ENCODE measurements around the gene ABI3BP.
A peak's percentile ranks its signal among the peaks of the same experiment; 100 is the strongest.
"Not testable (repeated sequence)": the region's sequence is repeated elsewhere in the genome, so short reads cannot be mapped to it uniquely, and the experiment has no call there.

ABI3BP gene

GRCh38 chr3:100993309-100993708 lies at the start of gene ABI3BP:
ABI3BP (minus strand) TSS chr3:100993421; CDS start chr3:100993384, 37 bp downstream.
- DNase-seq (ENCODE audit: low read depth): peak; percentile 7

GRCh38 chr3:101039285-101039684 lies 46.1 kb upstream of the ABI3BP start:
- DNase-seq (ENCODE audit: low read depth): no peak

GRCh38 chr3:101038880-101039279 lies 45.7 kb upstream of the ABI3BP start:
- no peak for DNase-seq (ENCODE audit: low read depth)

DNA sequence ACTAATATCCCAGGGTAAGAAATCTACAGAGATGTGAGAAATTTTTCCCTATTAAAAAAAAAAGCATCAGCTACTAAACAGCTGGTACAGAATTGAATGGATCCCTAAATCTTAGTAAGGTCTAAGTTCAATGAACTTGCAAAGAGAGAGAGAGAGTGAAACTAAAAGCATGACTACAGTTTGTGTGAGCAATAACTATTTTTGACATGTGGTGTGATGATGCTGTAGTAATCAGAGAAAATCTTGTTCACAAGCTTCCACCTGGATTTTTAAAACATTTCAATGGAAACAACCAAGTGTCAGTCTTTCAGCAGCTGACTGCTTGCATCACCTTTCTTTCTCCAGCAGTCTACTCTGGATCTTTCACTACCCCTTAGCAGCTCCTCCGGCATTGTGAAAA lies 45.2 kb upstream of the ABI3BP start:
- DNase-seq (ENCODE audit: low read depth): no peak

DNA sequence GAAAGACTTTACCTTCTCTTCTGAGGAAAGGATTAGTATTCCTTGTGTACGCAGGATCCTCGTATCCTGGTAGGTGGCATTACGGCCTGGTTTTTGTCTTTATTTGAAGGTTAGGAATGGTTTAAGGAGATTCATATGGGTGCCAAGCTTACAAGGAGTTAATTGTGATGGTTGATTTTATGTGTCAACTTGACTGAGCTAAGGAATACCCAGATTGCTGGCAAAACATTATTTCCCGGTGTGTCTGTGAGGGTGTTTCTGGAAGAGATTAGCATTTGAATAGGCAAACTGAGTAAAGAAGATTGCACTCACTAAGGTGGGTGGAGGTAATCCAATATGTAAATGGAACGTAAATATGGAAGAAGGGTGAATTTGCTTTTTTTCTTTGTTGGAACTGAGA lies 44.4 kb upstream of the ABI3BP start:
- DNase-seq (ENCODE audit: low read depth): no peak

DNA sequence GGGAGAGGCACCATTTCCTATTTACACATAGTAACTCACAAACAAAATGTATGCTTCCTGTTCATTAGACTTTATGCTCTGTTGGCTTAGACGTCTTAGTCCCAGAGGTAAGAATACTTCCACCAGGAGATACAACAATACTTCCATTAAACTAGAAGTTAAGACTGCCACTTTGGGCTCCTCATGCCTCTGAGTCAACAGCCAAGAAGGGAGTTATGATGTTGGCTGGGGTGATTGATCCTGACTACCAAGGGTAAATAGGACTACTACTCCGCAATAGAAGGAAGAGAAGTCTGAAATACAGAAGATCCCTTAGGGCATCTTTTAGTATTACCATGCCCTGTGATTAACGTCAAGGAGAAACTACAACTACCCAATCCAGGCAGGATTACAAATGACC lies 43.5 kb upstream of the ABI3BP start:
- no peak for DNase-seq (ENCODE audit: low read depth)

DNA sequence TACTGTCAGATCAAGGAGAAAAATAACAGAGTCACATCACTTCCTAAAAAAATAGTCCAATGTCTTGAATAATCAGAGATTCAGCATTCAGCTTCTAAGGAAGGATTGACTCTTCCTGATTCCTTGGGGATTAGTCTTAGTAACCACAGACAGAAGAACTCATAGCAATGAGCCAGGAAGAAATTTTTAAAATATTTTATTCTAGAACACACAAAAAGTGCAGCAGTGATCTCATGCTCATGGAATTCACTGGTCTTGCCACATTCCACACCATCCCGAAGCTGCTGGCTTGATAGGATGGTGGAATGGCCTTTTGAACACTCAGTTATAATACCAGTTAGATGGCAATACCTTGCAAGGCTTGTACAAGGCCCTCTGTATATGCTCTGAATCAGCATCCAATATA lies 43.0 kb upstream of the ABI3BP start:
- DNase-seq (ENCODE audit: low read depth): no peak

DNA sequence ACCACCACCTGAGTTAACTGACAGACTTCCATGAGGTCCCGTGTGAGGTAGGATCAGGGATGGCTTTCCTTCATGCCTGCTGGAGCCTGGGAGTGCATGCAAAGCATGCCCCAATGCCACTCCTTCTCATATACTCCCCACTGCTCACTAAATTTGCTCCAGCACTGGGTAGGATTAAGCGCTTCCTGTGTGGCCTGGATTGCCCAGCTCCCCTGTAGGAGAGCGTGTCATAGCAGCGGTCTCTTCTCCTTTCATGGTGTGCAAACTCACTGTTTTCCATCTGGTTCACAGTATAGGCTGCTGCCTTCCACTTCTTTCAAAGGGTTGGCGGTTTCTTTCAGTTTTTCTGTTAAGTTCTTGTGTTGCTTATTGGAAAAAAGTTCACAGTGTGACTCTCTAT lies 34.1 kb upstream of the ABI3BP start:
- no peak for DNase-seq (ENCODE audit: low read depth)

GRCh38 chr3:101026881-101027280 lies 33.7 kb upstream of the ABI3BP start:
- DNase-seq (ENCODE audit: low read depth): no peak

- DNase-seq (ENCODE audit: low read depth): no peak
Observed at GRCh38 chr3:101026244-101026643, 33.0 kb upstream of the ABI3BP start.

DNA sequence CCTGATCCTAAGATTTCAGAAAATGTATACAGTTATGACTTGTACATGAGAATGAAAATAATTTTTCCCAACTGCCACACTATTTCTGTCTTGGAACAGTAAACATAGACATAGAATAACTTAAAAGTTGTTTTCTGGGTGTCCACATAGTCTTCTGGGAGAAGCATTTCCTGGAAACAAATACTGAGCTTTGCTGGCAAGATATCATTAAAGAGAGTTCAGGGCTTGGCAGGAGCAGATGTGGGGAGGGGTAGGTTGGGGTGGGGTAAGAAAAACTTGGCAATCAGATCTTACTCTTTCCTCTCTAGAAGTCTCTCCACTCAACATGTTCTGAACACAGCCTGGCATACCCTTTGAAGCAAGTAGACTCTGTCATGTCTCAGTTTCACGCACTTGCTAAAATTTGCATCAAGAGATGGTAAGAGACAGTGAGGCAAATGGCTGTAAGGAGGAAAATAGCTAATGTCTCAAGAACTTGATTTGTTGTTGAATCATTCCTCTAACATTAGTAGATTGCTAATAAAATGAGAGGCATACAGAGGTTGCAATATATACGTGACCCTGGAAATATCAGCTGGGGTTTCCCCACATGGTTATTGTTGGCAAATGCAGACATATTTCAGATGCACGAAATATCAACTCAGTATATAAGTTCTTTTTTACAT lies 27.3 kb upstream of the ABI3BP start:
- no peak for DNase-seq (ENCODE audit: low read depth)

DNA sequence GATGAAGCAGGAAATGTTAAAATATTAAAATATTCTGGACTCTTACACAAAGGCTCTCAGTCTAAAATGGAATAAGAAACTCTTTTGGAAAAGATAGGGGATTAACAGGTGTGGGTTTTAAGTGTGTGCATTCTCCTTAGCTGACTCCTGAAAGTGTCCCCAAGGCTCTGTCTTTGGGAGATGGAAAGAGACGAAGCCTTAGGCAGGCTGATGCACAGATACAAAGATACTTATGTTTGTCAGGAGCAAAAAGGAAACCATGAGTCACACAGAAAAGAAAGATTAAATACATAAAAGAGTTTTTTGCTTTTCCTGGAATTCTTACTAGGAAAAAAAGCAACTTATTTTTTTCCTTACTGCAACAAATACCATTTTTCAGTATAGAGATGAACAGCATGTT lies 23.8 kb upstream of the ABI3BP start:
- DNase-seq (ENCODE audit: low read depth): no peak

DNA sequence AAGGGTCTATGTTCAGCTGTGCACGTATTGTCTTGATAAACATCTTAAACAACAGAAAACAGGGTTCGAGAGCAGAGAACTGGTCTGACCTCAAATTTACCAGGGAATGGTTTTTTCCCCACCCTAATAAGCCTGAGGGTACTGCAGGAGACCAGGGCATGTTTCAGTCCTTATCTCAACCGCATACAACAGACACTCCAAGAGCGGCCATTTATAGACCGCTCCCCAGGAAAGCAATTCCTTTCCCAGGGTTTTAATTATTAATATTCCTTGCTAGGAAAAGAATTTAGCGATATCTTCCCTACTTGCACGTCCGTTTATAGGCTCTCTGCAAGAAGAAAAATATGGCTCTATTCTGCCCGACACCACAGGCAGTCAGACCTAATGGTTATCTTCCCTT lies 19.1 kb upstream of the ABI3BP start:
- DNase-seq (ENCODE audit: low read depth): not testable (repeated sequence)

GRCh38 chr3:101011136-101011535 lies 17.9 kb upstream of the ABI3BP start:
- no peak for DNase-seq (ENCODE audit: low read depth)

DNA sequence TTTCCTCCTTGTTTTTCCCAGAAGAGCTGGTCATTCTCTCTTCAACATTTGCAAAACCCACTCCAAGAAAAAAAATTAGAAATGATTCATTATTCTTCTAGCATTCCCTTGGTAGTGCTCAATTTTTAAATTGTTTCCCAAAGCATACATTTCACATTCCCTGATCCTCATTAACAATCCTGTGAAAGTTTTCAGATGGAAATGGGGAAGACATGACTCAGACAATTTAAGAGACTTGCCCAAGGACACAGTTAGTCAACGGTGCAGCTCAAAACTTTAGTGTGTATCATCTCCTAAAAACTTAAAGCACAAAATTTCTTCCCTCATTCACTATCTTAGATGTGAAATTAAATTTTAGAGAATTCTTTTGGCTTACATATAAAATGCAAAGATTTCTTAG lies 17.1 kb upstream of the ABI3BP start:
- DNase-seq (ENCODE audit: low read depth): no peak

- DNase-seq (ENCODE audit: low read depth): no peak
Observed at GRCh38 chr3:101009386-101009785, 16.2 kb upstream of the ABI3BP start.

GRCh38 chr3:100999160-100999559 lies 5.9 kb upstream of the ABI3BP start:
- DNase-seq (ENCODE audit: low read depth): no peak

- no peak for DNase-seq (ENCODE audit: low read depth)
Observed at GRCh38 chr3:100994809-100995208, 1.6 kb upstream of the ABI3BP start.

DNA sequence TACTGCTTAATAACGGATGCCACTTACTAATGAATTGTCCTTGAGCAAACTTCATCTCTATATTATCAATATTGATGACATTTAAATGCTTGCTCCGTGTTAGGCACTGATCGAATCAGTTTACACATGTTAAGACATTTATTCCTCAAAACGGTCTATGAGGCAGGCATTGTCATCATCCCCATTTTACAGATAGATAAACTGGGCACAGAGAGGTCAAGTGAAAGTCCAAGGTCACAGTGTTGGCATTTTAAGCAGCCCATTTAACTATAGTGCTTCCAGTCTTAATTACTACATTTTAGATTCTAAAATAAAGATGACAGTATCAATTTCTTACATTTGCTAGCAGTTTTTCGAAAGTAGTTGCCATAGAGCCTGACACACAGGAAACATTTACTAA lies 966 bp upstream of the ABI3BP start:
- DNase-seq (ENCODE audit: low read depth): no peak

- DNase-seq (ENCODE audit: low read depth): no peak
Observed at GRCh38 chr3:100992231-100993012, 799 bp downstream of the ABI3BP start.

DNA sequence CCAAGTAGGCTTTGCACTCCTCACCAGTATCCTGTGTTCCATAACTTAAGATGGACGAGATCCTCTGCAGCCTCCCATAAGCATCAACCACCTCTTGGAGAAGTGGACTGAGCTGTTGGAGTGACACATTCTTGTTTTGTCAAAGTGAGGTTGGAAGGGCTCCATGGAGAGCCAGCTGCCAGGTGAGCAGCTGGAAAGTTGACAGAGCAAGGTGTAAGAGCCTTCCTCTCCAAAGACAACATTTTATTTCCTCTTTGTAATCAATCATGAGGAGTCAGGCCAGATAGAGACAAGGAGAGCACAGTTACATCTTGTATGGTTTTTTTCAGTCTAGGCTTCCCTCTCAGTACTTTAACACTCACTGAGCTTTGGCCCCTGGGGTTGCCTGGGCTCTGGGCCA lies 5.1 kb downstream of the ABI3BP start:
- no peak for DNase-seq (ENCODE audit: low read depth)

GRCh38 chr3:100984308-100984707 lies 8.9 kb downstream of the ABI3BP start:
- DNase-seq (ENCODE audit: low read depth): no peak

DNA sequence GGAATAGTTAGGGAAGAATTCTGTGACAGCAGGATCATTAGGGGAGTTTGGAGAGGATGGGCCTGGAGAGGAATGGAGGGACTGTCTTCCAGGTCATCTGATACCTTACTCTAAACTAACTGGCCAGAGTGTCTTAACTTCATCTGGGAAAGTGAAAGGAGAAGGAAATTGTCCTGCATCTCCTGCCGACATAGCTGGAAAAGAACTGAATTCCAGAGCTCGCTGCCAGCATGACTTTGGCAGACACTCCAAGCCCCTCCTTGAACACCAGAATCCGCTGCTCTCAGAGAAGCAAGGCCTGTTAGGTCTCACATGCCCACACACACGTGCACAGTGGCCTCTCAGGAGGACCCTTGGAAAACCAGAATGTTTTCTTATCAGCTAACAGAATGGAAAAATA lies 10.5 kb downstream of the ABI3BP start:
- DNase-seq (ENCODE audit: low read depth): no peak

All from activated T-cell treated with anti-CD3 and anti-CD28 coated beads for 48 hours (primary cell).